Karpas-422 (cell line): ENCODE data around the gene ACSBG1. TPM values are rescaled to one million over a fixed set of nuclear protein-coding genes. Genes with fewer than 3 reads are reported as not detected.

Experiments used
- DNase-seq: peaks from one replicate; pipeline ENCODE4 v3.0.0-alpha.2; 2015
- H2AFZ ChIP-seq: fragments of 200-600 bp; sonication (generic); 2 replicates; pipeline ENCODE4 v1.6.1; 2014; ENCODE audit warnings: antibody characterized with exemption, low read length, mixed read lengths
- H3K27ac ChIP-seq: fragments of 200-600 bp; sonication (generic); 2 replicates; pipeline ENCODE4 v1.5.1; 2014; ENCODE audit warnings: mild to moderate bottlenecking, low read length, moderate library complexity
- H3K27me3 ChIP-seq: fragments of 200-600 bp; sonication (generic); 2 replicates; pipeline ENCODE4 v1.6.1; 2014; ENCODE audit warnings: low read length, mixed read lengths
- H3K36me3 ChIP-seq: fragments of 200-600 bp; sonication (generic); 2 replicates; pipeline ENCODE4 v1.6.1; 2014; ENCODE audit warnings: low read length, mixed read lengths; ENCODE audit not compliant: insufficient read depth
- H3K4me1 ChIP-seq: fragments of 200-600 bp; sonication (generic); 2 replicates; pipeline ENCODE4 v1.6.1; 2014; ENCODE audit warnings: mild to moderate bottlenecking, low read length, mixed read lengths
- H3K4me2 ChIP-seq: fragments of 200-600 bp; sonication (generic); 2 replicates; pipeline ENCODE4 v1.6.1; 2014; ENCODE audit warnings: low read length, low read depth, mild to moderate bottlenecking; ENCODE audit not compliant: poor library complexity, severe bottlenecking
- H3K4me3 ChIP-seq: fragments of 200-600 bp; sonication (generic); 2 replicates; pipeline ENCODE4 v1.5.1; 2014; ENCODE audit warnings: mild to moderate bottlenecking, antibody characterized with exemption, low read length, mixed read lengths
- H3K79me2 ChIP-seq: fragments of 200-600 bp; sonication (generic); 2 replicates; pipeline ENCODE4 v1.6.1; 2014; ENCODE audit warnings: mild to moderate bottlenecking, low read length, mixed read lengths
- H3K9ac ChIP-seq: fragments of 200-600 bp; sonication (generic); 2 replicates; pipeline ENCODE4 v1.6.0; 2014; ENCODE audit warnings: low read length
- H3K9me2 ChIP-seq: fragments of 200-600 bp; sonication (generic), shearing (Covaris generic); replicated peaks from 2 replicates; pipeline ENCODE4 v1.6.0; 2014; ENCODE audit warnings: mild to moderate bottlenecking, low read length, moderate library complexity; ENCODE audit not compliant: insufficient read depth
- H3K9me3 ChIP-seq: fragments of 300-700, 200-600 bp; sonication (generic); 2 replicates; pipeline ENCODE4 v1.6.1; 2014; ENCODE audit warnings: low read length, mixed read lengths
- H4K20me1 ChIP-seq: fragments of 200-600 bp; sonication (generic); 2 replicates; pipeline ENCODE4 v1.6.1; 2014; ENCODE audit warnings: mild to moderate bottlenecking, antibody characterized with exemption, low read length, low read depth; ENCODE audit not compliant: insufficient read depth
- total RNA-seq: library from RNA; depleted of rRNA; stranded (reverse); fragments of >200 nt; shearing (Covaris generic); gene quantifications from 2 replicates; pipeline ENCODE4 v1.2.3, GENCODE V29; 2014; ENCODE audit warnings: low replicate concordance

ACSBG1 gene
- total RNA-seq, 1 experiment from 2014 or later = not detected

DNA sequence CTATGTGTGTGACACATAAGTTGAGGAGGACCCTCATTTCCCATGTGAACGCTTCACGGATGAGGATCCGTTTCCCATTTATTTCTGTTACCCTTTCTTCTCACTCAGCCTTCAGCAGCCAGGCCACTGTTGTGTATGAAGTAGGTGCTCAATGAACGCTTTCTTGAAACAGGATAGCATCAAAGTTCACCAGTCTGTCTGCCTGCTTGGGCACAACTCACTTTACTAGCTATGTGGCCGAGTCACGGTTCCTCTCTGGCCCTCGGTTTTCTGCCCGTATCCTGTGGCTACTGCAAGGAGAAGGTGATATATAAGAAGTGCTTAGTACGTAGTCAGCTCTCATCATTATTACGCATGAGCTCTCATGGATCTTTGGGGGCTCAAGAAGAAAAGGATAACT lies 22.4 kb downstream of the ACSBG1 start:
- H3K4me2 ChIP-seq = no peak overlapping the region
- H3K36me3 ChIP-seq = no peaks in the 10 kb centered on the region
- DNase-seq = no peak
- no peaks in the 10 kb centered on the region for H3K27me3 ChIP-seq
- no peaks in the 10 kb centered on the region for H3K4me1 ChIP-seq
- no peak overlapping the region for H3K4me3 ChIP-seq
- no peaks in the 10 kb centered on the region for H3K9me2 ChIP-seq
- H3K79me2 ChIP-seq = no peaks in the 10 kb centered on the region
- no peaks in the 10 kb centered on the region for H4K20me1 ChIP-seq
- no peak overlapping the region for H3K27ac ChIP-seq
- no peak overlapping the region for H3K9ac ChIP-seq
- no peaks in the 10 kb centered on the region for H3K9me3 ChIP-seq
- H2AFZ ChIP-seq = no peak overlapping the region

DNA sequence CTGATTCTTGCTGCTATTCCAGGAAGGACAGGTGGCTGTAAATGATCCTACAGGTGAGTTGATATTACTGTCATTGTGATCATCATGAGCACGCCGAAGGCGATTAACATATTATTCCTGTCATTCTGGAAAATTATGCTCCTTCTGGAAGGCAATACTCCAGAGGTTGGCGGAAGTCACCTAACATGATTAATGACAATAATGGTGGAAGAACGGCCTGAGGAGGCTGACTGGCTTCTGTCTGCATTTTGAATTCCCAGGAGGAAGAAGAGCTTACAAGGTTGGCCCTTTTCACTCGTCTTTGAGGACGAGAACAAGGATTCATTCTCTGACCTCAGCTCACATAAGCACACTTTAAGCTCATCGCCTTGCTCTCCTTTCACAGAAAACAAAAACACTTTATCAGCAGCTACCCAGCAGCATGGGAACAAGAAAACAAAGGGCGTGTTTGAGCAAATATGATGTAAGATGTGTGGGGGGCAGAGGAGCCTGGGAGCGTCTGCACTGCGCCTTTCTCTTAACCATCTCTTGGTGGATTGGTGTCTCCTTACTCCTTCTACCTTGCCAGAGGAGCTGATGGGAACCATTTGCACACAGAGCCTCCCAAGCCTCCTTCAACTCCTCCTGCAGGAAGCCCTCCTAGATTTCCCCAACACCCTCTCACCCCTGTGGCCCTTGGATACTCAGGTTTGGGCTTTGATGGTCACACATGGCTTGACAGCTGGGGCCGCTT lies 23.0 kb downstream of the ACSBG1 start:
- no peak overlapping the region for H3K4me2 ChIP-seq
- H3K36me3 ChIP-seq = no peaks in the 10 kb centered on the region
- H3K9ac ChIP-seq = no peak overlapping the region
- no peaks in the 10 kb centered on the region for H3K9me2 ChIP-seq
- DNase-seq = no peak
- no peaks in the 10 kb centered on the region for H3K9me3 ChIP-seq
- no peaks in the 10 kb centered on the region for H4K20me1 ChIP-seq
- H3K4me1 ChIP-seq = no peaks in the 10 kb centered on the region
- H3K4me3 ChIP-seq = no peak overlapping the region
- no peak overlapping the region for H3K27ac ChIP-seq
- no peak overlapping the region for H2AFZ ChIP-seq
- no peaks in the 10 kb centered on the region for H3K27me3 ChIP-seq
- no peaks in the 10 kb centered on the region for H3K79me2 ChIP-seq

DNA sequence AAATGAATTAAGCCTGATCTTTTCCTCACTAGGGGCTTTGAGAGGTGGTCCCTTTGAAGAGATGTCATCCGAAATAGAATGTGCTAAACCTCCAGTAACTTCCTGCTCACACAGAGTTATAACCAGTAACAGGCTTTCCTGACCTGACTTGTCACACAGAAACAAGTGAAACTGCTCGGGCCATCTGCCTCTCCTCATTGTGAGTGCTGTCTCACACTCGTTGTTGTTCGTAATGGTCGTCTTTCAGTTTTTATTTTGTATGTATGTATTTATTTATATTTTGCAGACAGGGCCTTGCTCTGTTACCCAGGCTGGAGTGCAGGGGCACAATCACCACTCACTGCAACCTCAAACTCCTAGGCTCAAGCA lies 24.0 kb downstream of the ACSBG1 start:
- Histone ChIP-seq H3K27ac (no peak overlapping the region), H3K9ac (no peak overlapping the region), H3K79me2 (no peaks in the 10 kb centered on the region), H2AFZ (no peak overlapping the region), H3K4me1 (no peaks in the 10 kb centered on the region), H3K27me3 (no peaks in the 10 kb centered on the region), H4K20me1 (no peaks in the 10 kb centered on the region), H3K36me3 (no peaks in the 10 kb centered on the region), H3K9me3 (no peaks in the 10 kb centered on the region), H3K4me3 (no peak overlapping the region), H3K9me2 (no peaks in the 10 kb centered on the region), H3K4me2 (no peak overlapping the region)
- DNase-seq = no peak

DNA sequence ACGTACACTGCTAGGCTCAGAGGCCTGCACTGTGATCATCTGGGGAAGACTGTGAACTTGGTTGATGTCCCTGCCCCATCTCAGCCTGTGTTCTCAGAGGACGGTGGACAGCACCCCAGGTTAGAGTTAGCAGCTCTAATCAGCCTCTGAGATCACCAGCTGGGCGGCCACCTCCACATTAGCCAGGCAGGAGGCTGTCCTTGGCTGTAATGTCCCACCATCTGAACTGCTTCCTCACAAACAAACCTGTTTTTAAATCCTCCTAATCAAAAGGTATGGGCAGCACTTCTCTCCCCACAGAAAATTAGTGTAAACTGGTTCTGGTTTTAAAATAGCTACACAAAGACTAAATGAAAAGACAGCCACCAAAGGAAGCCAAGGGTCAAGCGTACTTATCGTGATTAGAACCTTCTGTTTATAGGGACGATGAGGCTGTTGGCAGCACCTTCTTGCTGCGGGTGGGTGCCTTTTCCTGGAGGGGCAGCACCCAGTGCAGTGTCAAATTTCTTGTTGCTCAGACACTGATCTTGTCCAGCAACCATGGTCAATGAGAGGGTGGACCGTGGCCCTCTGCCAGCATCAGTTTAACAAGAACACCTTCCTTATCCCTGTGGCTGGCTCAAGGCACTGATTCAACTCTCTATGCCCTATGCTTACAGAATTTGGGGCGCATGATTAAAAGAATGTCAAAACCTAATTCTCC lies 24.6 kb downstream of the ACSBG1 start:
- H3K27me3 ChIP-seq = no peaks in the 10 kb centered on the region
- H3K4me2 ChIP-seq = no peak overlapping the region

DNA sequence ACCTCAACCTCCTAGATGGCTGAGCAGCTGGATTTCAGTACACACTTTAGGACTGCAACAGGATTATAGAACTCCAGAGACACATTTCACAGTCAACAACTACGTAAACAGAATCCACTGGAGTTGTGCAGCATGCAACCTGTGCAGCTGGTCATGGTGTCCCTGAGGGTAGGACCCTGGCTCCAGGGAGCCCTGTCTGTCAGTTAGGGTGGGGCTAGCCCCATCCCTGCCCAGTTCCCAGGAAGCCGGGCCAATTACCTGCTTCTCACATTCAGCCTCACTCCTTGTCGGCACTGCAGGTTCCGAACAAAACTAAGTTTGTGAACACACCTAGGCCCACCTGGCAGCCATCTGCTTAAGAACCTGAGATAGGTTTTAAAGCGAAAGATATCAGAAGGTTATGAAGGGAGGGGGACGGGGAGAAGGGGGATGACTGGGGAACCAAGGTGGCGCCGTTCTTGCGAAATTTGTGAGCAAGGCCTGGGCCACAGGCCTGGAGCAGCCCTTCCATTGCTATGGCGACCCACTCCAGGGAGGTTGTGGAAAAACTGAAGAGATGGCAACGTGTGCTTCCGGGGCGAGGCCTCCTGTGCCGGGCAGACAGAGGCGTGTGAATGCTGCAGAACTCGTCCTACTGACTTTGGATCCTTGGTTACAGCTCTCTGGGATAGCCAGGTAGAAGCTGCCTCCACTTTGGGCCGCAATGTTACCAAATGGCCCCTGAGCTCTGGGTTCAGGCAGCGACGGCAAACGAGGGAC lies 25.3 kb downstream of the ACSBG1 start:
- Histone ChIP-seq H2AFZ (no peak overlapping the region), H3K27ac (no peak overlapping the region), H3K4me2 (no peak overlapping the region), H3K4me1 (no peaks in the 10 kb centered on the region), H3K27me3 (no peaks in the 10 kb centered on the region), H3K9me2 (no peaks in the 10 kb centered on the region), H3K36me3 (no peaks in the 10 kb centered on the region), H4K20me1 (no peaks in the 10 kb centered on the region), H3K4me3 (no peak overlapping the region), H3K9ac (no peak overlapping the region), H3K9me3 (no peaks in the 10 kb centered on the region), H3K79me2 (no peaks in the 10 kb centered on the region)
- DNase-seq = no peak

More for the DNA sequence above, 24.6 kb downstream of the ACSBG1 start:
- Histone ChIP-seq H3K79me2 (no peaks in the 10 kb centered on the region), H3K4me1 (no peaks in the 10 kb centered on the region), H3K36me3 (no peaks in the 10 kb centered on the region), H3K9me2 (no peaks in the 10 kb centered on the region), H3K27ac (no peak overlapping the region), H3K4me3 (no peak overlapping the region), H3K9me3 (no peaks in the 10 kb centered on the region), H3K9ac (no peak overlapping the region), H2AFZ (no peak overlapping the region), H4K20me1 (no peaks in the 10 kb centered on the region)
- no peak for DNase-seq

DNA sequence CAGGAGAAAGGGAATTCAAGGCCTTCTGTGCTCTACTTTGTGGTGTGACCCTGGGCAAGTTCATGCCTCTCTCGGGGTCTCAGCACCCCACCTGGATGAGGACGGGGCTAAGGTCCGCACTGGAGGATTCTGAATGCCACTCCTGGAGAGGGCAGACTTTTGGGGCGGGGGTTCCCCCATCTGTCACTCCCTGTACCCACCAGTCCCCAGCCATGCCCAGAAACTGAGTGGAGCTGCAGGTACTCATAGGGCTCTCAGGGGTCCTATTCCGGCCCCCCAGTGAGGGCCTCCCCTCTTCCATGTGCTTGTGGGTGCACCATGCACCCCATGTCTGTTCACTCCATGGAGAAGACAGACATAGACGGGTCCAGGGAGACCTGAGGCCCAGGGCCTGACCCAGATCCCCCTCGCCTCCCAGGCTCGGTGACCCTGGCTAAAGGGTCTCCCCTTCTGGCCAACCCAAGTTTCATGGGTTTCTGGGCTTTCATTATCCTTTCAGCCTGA lies 26.0 kb downstream of the ACSBG1 start:
- no peak for DNase-seq

DNA sequence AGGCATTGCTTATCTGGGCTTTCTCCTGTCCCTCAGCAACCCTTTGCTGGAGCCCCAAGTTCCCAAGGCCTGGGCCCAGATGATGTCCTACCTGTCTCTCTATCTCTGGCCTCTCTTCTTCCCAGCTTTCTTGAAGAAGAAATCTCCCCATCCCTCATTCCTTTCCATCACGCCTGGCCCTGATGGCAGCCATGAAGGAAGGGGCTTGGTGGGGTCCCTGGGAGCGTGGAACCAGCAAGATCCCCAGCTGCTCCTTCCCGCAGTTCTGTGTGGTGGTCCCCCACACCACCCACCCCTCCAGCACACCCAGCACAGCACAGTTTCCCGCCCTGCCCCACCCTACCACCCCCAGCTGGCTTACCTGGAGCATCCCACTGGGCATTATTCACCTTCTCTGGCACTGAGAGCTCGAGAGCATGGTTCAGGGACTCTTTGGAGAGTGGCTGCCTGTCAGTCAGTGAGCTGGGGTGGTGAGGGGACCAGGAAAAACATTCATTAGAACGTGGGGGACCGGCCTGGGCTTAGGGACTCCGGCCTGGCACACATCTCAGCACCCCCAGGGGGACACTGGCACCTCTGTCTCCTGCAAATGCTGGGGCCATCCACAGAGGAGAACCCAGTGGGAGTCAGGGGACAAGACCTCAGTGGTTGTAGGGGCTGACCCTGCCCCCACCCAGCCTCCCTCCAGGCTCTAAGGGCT lies 26.6 kb downstream of the ACSBG1 start:
- H3K4me2 ChIP-seq = no peak overlapping the region
- H3K4me1 ChIP-seq = no peaks in the 10 kb centered on the region
- no peak overlapping the region for H2AFZ ChIP-seq
- no peaks in the 10 kb centered on the region for H3K36me3 ChIP-seq
- H4K20me1 ChIP-seq = no peaks in the 10 kb centered on the region
- H3K27me3 ChIP-seq = no peaks in the 10 kb centered on the region
- H3K9ac ChIP-seq = no peak overlapping the region
- no peaks in the 10 kb centered on the region for H3K79me2 ChIP-seq
- no peaks in the 10 kb centered on the region for H3K9me2 ChIP-seq
- DNase-seq = no peak
- H3K9me3 ChIP-seq = no peaks in the 10 kb centered on the region
- H3K27ac ChIP-seq = no peak overlapping the region
- H3K4me3 ChIP-seq = no peak overlapping the region

More for the DNA sequence above, 26.0 kb downstream of the ACSBG1 start:
- no peaks in the 10 kb centered on the region for H3K27me3 ChIP-seq
- H3K4me2 ChIP-seq = no peak overlapping the region
- H2AFZ ChIP-seq = no peak overlapping the region
- no peak overlapping the region for H3K9ac ChIP-seq
- no peak overlapping the region for H3K27ac ChIP-seq
- no peaks in the 10 kb centered on the region for H3K4me1 ChIP-seq
- no peak overlapping the region for H3K4me3 ChIP-seq
- no peaks in the 10 kb centered on the region for H4K20me1 ChIP-seq
- H3K9me2 ChIP-seq = no peaks in the 10 kb centered on the region
- no peaks in the 10 kb centered on the region for H3K9me3 ChIP-seq
- H3K36me3 ChIP-seq = no peaks in the 10 kb centered on the region
- H3K79me2 ChIP-seq = no peaks in the 10 kb centered on the region

DNA sequence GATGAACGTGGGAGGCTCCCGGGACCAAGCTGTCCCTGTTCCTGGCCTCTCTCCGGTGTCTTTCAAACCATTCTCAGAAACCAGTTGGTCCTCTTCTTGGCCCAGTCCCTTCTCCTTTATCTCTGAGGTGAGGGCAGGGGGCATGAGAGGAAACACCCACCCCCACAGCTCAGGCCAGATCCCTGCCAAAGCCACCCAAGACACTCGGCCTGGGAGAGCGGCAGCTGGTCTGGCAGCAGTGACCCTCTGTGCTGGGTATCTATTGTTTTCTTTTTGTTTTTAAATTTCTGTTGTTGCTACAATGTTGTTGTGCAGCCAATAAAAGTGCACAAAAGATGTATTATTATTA lies 27.3 kb downstream of the ACSBG1 start:
- Histone ChIP-seq H3K4me3 (no peak overlapping the region), H3K4me2 (no peak overlapping the region)
- DNase-seq = no peak

More for the DNA sequence above, 27.3 kb downstream of the ACSBG1 start:
- no peaks in the 10 kb centered on the region for H3K9me2 ChIP-seq
- no peak overlapping the region for H3K9ac ChIP-seq
- no peaks in the 10 kb centered on the region for H3K36me3 ChIP-seq
- H4K20me1 ChIP-seq = no peaks in the 10 kb centered on the region
- no peak overlapping the region for H3K27ac ChIP-seq
- H2AFZ ChIP-seq = no peak overlapping the region
- H3K27me3 ChIP-seq = no peaks in the 10 kb centered on the region
- no peaks in the 10 kb centered on the region for H3K9me3 ChIP-seq
- no peaks in the 10 kb centered on the region for H3K79me2 ChIP-seq
- H3K4me1 ChIP-seq = no peaks in the 10 kb centered on the region
